Endodermal cell (in vitro differentiated cells): ENCODE data around the gene NECAB2. TPM values are rescaled to one million over a fixed set of nuclear protein-coding genes. Genes with fewer than 3 reads are reported as not detected.

Experiments used
- DNase-seq: peaks from one replicate; pipeline ENCODE4 v3.0.0-alpha.2; 2017
- H3K27ac ChIP-seq: 2 replicates; pipeline ENCODE4 v1.5.1; 2013; ENCODE audit warnings: mild to moderate bottlenecking, low read depth, low read length, moderate library complexity
- H3K27me3 ChIP-seq: 2 replicates; pipeline ENCODE4 v1.6.1; 2013; ENCODE audit warnings: mild to moderate bottlenecking, low read length, moderate library complexity; ENCODE audit not compliant: insufficient read depth, control insufficient read depth, poor library complexity, severe bottlenecking
- H3K36me3 ChIP-seq: 2 replicates; pipeline ENCODE4 v1.7.0; 2013; ENCODE audit warnings: mild to moderate bottlenecking, low read length, moderate library complexity; ENCODE audit not compliant: control insufficient read depth, insufficient read depth
- H3K4me1 ChIP-seq: one replicate; pipeline ENCODE4 v1.7.0; 2013; ENCODE audit warnings: low read length; ENCODE audit not compliant: control insufficient read depth, insufficient read depth
- H3K4me3 ChIP-seq: 2 replicates; pipeline ENCODE4 v1.5.1; 2013; ENCODE audit warnings: mild to moderate bottlenecking, low read length, moderate library complexity
- H3K9ac ChIP-seq: 2 replicates; pipeline ENCODE4 v1.6.1; 2013; ENCODE audit warnings: mild to moderate bottlenecking, low read length, moderate library complexity; ENCODE audit not compliant: poor library complexity, severe bottlenecking; ENCODE audit errors: extremely low read depth
- H3K9me3 ChIP-seq: 2 replicates; pipeline ENCODE4 v1.6.1; 2013; ENCODE audit warnings: mild to moderate bottlenecking, low read length, moderate library complexity; ENCODE audit not compliant: control insufficient read depth
- H3K27ac Mint-ChIP-seq: 2 replicates; pipeline ENCODE4 v1.8.0; 2020; ENCODE audit warnings: mixed read lengths
- H3K27me3 Mint-ChIP-seq: 2 replicates; pipeline ENCODE4 v1.8.0; 2021; ENCODE audit warnings: mild to moderate bottlenecking, mixed read lengths; ENCODE audit not compliant: insufficient read depth
- H3K36me3 Mint-ChIP-seq: 2 replicates; pipeline ENCODE4 v1.8.0; 2020; ENCODE audit warnings: low read depth, mixed read lengths
- H3K4me1 Mint-ChIP-seq: 2 replicates; pipeline ENCODE4 v1.8.0; 2020; ENCODE audit warnings: mixed read lengths
- H3K4me3 Mint-ChIP-seq: 2 replicates; pipeline ENCODE4 v1.8.0; 2020; ENCODE audit warnings: mild to moderate bottlenecking, moderate library complexity, mixed read lengths
- H3K9me3 Mint-ChIP-seq: 2 replicates; pipeline ENCODE4 v1.8.0; 2020; ENCODE audit warnings: mild to moderate bottlenecking, mixed read lengths
- WGBS, 2 experiments: methylation state at CpG; one replicate each; pipeline versions ENCODE4 v1.1.5 to v1.1.7; 2013; ENCODE audit warnings: missing lambda C conversion rate in 2 of 2, mixed read lengths in 1 of 2; ENCODE audit not compliant: insufficient coverage in 1 of 2, insufficient read length in 1 of 2; 5-methylcytosine and 5-hydroxymethylcytosine counted together
- total RNA-seq, 2 donors: library from RNA; stranded (reverse); fragmentation: NEBNext Ultra II Directional in 1 of 2; extraction: Animal tissue kit (Norgen Biotek cat#: 25700) in 1 of 2; gene quantifications; 2 replicates in 1 of 2; 3 replicates in 1 of 2; pipeline ENCODE4 v1.2.1, GENCODE V29; 2021
- TF ChIP-seq, protein P1 (sequence below): fragments of 200-600 bp; sonication (generic); conservative IDR thresholded peaks from 2 replicates; pipeline ENCODE4 v1.5.0; 2021; ENCODE audit warnings: antibody characterized with exemption, mild to moderate bottlenecking

NECAB2 gene
- total RNA-seq, 2 donors from 2014 or later, result 2.7 to 3.3 TPM

DNA sequence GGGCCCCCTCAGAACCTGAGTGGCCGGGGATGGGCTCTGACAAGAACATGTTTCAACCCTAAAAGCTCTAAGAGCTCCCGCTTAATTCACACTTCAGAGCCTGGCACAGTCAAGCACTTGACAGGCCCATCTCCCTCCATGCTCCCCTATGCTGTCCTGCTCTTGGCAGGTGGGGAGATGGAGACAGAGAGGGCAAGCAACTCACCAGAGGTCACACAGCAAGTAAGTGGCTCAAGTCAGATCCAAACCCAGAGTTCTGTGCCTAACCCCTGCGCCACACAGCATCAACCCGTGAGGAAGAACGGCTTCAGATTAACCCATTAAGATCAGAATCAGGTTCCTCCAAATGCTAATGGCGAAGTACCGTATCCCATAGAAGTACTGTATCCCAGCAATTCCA is 36.4 kb downstream of the NECAB2 start:
- H3K4me3 Mint-ChIP-seq, result no peak overlapping the region
- no peaks in the 10 kb centered on the region for H3K4me1 Mint-ChIP-seq
- H3K36me3 ChIP-seq, result no peaks in the 10 kb centered on the region
- no peak overlapping the region for H3K4me3 ChIP-seq
- no peaks in the 10 kb centered on the region for H3K27me3 ChIP-seq
- H3K4me1 ChIP-seq, result no peaks in the 10 kb centered on the region
- H3K27ac Mint-ChIP-seq, result no peak overlapping the region
- H3K27me3 Mint-ChIP-seq, result peaks cover 8% of the 10 kb centered on the region
- TF ChIP-seq, protein P1, sequence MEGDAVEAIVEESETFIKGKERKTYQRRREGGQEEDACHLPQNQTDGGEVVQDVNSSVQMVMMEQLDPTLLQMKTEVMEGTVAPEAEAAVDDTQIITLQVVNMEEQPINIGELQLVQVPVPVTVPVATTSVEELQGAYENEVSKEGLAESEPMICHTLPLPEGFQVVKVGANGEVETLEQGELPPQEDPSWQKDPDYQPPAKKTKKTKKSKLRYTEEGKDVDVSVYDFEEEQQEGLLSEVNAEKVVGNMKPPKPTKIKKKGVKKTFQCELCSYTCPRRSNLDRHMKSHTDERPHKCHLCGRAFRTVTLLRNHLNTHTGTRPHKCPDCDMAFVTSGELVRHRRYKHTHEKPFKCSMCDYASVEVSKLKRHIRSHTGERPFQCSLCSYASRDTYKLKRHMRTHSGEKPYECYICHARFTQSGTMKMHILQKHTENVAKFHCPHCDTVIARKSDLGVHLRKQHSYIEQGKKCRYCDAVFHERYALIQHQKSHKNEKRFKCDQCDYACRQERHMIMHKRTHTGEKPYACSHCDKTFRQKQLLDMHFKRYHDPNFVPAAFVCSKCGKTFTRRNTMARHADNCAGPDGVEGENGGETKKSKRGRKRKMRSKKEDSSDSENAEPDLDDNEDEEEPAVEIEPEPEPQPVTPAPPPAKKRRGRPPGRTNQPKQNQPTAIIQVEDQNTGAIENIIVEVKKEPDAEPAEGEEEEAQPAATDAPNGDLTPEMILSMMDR, result no peak
- no peaks in the 10 kb centered on the region for H3K36me3 Mint-ChIP-seq
- DNase-seq, result no peak
- no peak overlapping the region for H3K27ac ChIP-seq
- no peaks in the 10 kb centered on the region for H3K9me3 ChIP-seq
- no peak overlapping the region for H3K9ac ChIP-seq
- WGBS, 2 experiments, result 93 to 95% methylated on average over 6 to 7 of the region's 7 CpGs
- no peaks in the 10 kb centered on the region for H3K9me3 Mint-ChIP-seq

DNA sequence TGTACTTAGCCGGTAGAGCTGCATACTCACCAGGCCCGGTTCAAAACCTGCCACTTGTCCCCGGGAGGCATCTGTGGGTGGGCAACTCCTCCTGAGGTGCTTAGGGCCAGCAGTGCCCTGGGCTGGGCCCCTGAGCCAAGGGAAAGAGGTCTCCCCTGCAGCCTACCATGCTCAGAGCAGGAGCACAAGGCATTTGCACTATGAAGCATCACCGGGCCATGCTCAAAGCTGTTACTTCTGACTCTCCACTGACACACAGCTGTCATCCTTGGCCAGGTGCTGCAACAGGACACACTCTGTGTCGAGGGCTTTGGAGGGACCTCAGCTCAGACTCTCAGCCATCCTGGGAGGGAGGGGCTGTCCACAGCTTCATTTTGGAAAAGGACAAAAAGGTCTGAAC is 37.3 kb downstream of the NECAB2 start:
- Histone ChIP-seq H3K4me1 (no peaks in the 10 kb centered on the region), H3K4me3 (no peak overlapping the region), H3K9ac (no peak overlapping the region), H3K36me3 (no peaks in the 10 kb centered on the region), H3K27ac (no peak overlapping the region), H3K9me3 (no peaks in the 10 kb centered on the region), H3K27me3 (no peaks in the 10 kb centered on the region)
- 90 to 94% methylated on average over 3 to 5 of the region's 5 CpGs for WGBS, 2 experiments
- Mint-ChIP-seq H3K27me3 (peaks cover 8% of the 10 kb centered on the region), H3K4me1 (no peaks in the 10 kb centered on the region), H3K4me3 (no peak overlapping the region), H3K9me3 (no peaks in the 10 kb centered on the region), H3K27ac (no peak overlapping the region), H3K36me3 (no peaks in the 10 kb centered on the region)
- DNase-seq, result no peak
- TF ChIP-seq, protein P1, result no peak

DNA sequence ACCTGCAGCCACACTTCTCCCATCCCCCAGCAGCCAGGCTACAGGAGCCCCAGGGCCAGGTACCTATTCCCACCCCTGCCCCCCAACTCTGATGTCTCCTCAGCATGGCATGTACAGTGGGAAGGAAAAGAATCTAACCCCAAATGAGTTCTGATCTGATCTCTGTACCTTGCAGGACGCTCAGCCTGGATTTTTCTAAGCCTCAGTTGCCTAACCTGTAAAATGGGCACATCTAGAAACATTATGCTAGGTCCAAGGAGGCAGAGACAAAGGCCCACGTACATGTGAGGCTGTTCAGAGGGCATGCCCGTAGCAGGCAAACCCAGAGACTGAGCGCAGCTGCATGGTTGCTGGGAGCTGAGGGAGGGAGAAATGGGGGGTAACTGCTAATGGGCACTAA is 39.5 kb downstream of the NECAB2 start:
- H3K27me3 Mint-ChIP-seq, result peaks cover 8% of the 10 kb centered on the region
- WGBS, 2 experiments, result 78 to 84% methylated on average over 2 to 4 of the region's 4 CpGs
- H3K4me1 ChIP-seq, result no peaks in the 10 kb centered on the region

More for the DNA sequence above, 39.5 kb downstream of the NECAB2 start:
- Mint-ChIP-seq H3K4me3 (no peak overlapping the region), H3K36me3 (no peaks in the 10 kb centered on the region), H3K4me1 (no peaks in the 10 kb centered on the region), H3K27ac (no peak overlapping the region), H3K9me3 (no peaks in the 10 kb centered on the region)
- DNase-seq, result no peak
- Histone ChIP-seq H3K9me3 (no peaks in the 10 kb centered on the region), H3K9ac (no peak overlapping the region), H3K27ac (no peak overlapping the region), H3K27me3 (no peaks in the 10 kb centered on the region), H3K36me3 (no peaks in the 10 kb centered on the region), H3K4me3 (no peak overlapping the region)
- TF ChIP-seq, protein P1, result no peak
